BJ (cell line): ENCODE data around the gene CGB2. TPM values are rescaled to one million over a fixed set of nuclear protein-coding genes. Genes with fewer than 3 reads are reported as not detected.
"Not testable (repeated sequence)": the region's sequence is repeated elsewhere in the genome, so short reads cannot be mapped to it uniquely, and the experiment has no call there.

Experiments used
- CTCF ChIA-PET: fragments of 350-600 bp; formaldehyde crosslinking; extraction: SDS; loops from one replicate; lab custom pipeline; 2021; ENCODE audit warnings: antibody characterized with exemption, inconsistent platforms; lab: Yijun Ruan, JAX
- POLR2A ChIA-PET: fragments of 300-600 bp; sonication (Branson Sonifier 250); formaldehyde crosslinking; extraction: SDS; loops from one replicate; lab custom pipeline; 2021; ENCODE audit warnings: antibody characterized with exemption; lab: Charles Lee
- DNase-seq: peaks from one replicate; pipeline ENCODE4 v3.0.0-alpha.2; 2011; ENCODE audit warnings: low read depth
- H3K27me3 ChIP-seq: 2 replicates; pipeline ENCODE4 v1.6.0; 2011; ENCODE audit warnings: low read length; ENCODE audit not compliant: control insufficient read depth, insufficient read depth
- H3K36me3 ChIP-seq: 2 replicates; pipeline ENCODE4 v1.5.1; 2011; ENCODE audit warnings: low read length; ENCODE audit not compliant: control insufficient read depth, insufficient read depth
- H3K4me3 ChIP-seq: 2 replicates; pipeline ENCODE4 v1.5.1; 2011; ENCODE audit warnings: low read depth, mild to moderate bottlenecking, control low read depth, low read length
- CTCF ChIP-seq: IDR thresholded peaks from 2 replicates; pipeline ENCODE4 v1.5.1; 2011; ENCODE audit warnings: low read depth, mild to moderate bottlenecking, control low read depth, inconsistent platforms, low read length, moderate library complexity; ENCODE audit not compliant: insufficient read depth
- polyA plus RNA-seq: library from polyadenylated mRNA; depleted of rRNA; stranded (reverse); fragments of >200 nt; gene quantifications from 2 replicates; pipeline ENCODE4 v1.2.3, GENCODE V29; 2011

The CGB2 gene
- polyA plus RNA-seq, 1 experiment: not detected

GRCh38 chr19:49029749-49030148, 1.9 kb upstream of the CGB2 start:
- H3K27me3 ChIP-seq, H3K4me3 ChIP-seq, POLR2A ChIA-PET, DNase-seq, H3K36me3 ChIP-seq: not testable (repeated sequence)
- CTCF ChIA-PET: interaction anchor here (1.3 kb wide), 1 partner anchor 11 kb away, joined by 3 read pairs; no protein-coding TSS in a partner anchor

- H3K36me3 ChIP-seq, DNase-seq, H3K4me3 ChIP-seq, POLR2A ChIA-PET, H3K27me3 ChIP-seq: not testable (repeated sequence)
- CTCF ChIA-PET: interaction anchor here (1.3 kb wide), 1 partner anchor 11 kb away, joined by 3 read pairs; no protein-coding TSS in a partner anchor
These were observed 1.4 kb upstream of the CGB2 start for GRCh38 chr19:49030323-49030722.

GRCh38 chr19:49036815-49037214, 5.1 kb downstream of the CGB2 start, which contains the start of gene CGB1:
TSS of gene CGB1 (minus strand) at chr19:49036895. CDS start at chr19:49036711, 184 bp downstream.
- H3K27me3 ChIP-seq, CTCF ChIA-PET, DNase-seq, H3K36me3 ChIP-seq, POLR2A ChIA-PET, H3K4me3 ChIP-seq: not testable (repeated sequence)
- TF ChIP-seq CTCF: peak; percentile 53

GRCh38 chr19:49038111-49038510, 6.4 kb downstream of the CGB2 start:
- H3K36me3 ChIP-seq, POLR2A ChIA-PET, H3K4me3 ChIP-seq, DNase-seq, CTCF ChIA-PET, H3K27me3 ChIP-seq: not testable (repeated sequence)

- H3K4me3 ChIP-seq, H3K27me3 ChIP-seq, H3K36me3 ChIP-seq, POLR2A ChIA-PET, DNase-seq: not testable (repeated sequence)
- CTCF ChIA-PET: interaction anchor here (0.8 kb wide), 1 partner anchor 21 kb away, joined by 3 read pairs; no protein-coding TSS in a partner anchor
These were observed 7.0 kb downstream of the CGB2 start for GRCh38 chr19:49038557-49039276.

- H3K4me3 ChIP-seq, CTCF ChIA-PET, DNase-seq, H3K27me3 ChIP-seq, POLR2A ChIA-PET, H3K36me3 ChIP-seq: not testable (repeated sequence)
These were observed 8.0 kb downstream of the CGB2 start for GRCh38 chr19:49039736-49040135.

GRCh38 chr19:49042177-49042576, 10.5 kb downstream of the CGB2 start:
- DNase-seq: no peak
- H3K36me3 ChIP-seq: no peaks in the 10 kb centered on the region
- ChIA-PET CTCF (no interaction called here), POLR2A (no interaction called here)
- no peak for TF ChIP-seq CTCF
- no peak overlapping the region for H3K4me3 ChIP-seq
- no peaks in the 10 kb centered on the region for H3K27me3 ChIP-seq

- CTCF ChIA-PET, H3K4me3 ChIP-seq, POLR2A ChIA-PET, H3K27me3 ChIP-seq, H3K36me3 ChIP-seq, DNase-seq: not testable (repeated sequence)
These were observed 11.0 kb downstream of the CGB2 start for GRCh38 chr19:49042666-49043065.

GRCh38 chr19:49043548-49043947, 11.9 kb downstream of the CGB2 start, which contains the start of gene CGB5:
TSS of gene CGB5 (plus strand) at chr19:49043848. CDS start at chr19:49044210, 362 bp downstream.
- H3K4me3 ChIP-seq, H3K27me3 ChIP-seq, POLR2A ChIA-PET, H3K36me3 ChIP-seq, DNase-seq: not testable (repeated sequence)
- CTCF ChIA-PET: interaction anchor here (0.8 kb wide), 1 partner anchor 12 kb away, joined by 3 read pairs; no protein-coding TSS in a partner anchor

- H3K4me3 ChIP-seq, POLR2A ChIA-PET, DNase-seq, H3K27me3 ChIP-seq, CTCF ChIA-PET, H3K36me3 ChIP-seq: not testable (repeated sequence)
These were observed 17.3 kb downstream of the CGB2 start, which contains the start of gene CGB8 for GRCh38 chr19:49049011-49049410. TSS of gene CGB8 (minus strand) at chr19:49049111. CDS start at chr19:49048739, 372 bp downstream.

GRCh38 chr19:49049834-49050233, 18.1 kb downstream of the CGB2 start:
- POLR2A ChIA-PET, DNase-seq, H3K4me3 ChIP-seq, H3K36me3 ChIP-seq, H3K27me3 ChIP-seq, CTCF ChIA-PET: not testable (repeated sequence)
